T47D (cell line): ENCODE results near the gene SLC22A4.
A peak's percentile ranks its signal among the peaks of the same experiment; 100 is the strongest.

Experiments used
- DNase-seq, 2 experiments: peaks; one replicate each; pipeline versions ENCODE4 v3.0.0 to v3.0.0-alpha.2; 2011 to 2012; ENCODE audit warnings: low read depth in 1 of 2, low spot score in 1 of 2
- JUND ChIP-seq: IDR thresholded peaks from 2 replicates; pipeline ENCODE4 v1.6.1; 2012; ENCODE audit warnings: low read depth
- in situ Hi-C: cut with HindIII; loops from 2 replicates; pipeline ENCODE4 v1.10.0; 2016; ENCODE audit warnings: low sequenced_read_pairs, low pct_unique_long_range_greater_than_20kb

SLC22A4 gene

DNA sequence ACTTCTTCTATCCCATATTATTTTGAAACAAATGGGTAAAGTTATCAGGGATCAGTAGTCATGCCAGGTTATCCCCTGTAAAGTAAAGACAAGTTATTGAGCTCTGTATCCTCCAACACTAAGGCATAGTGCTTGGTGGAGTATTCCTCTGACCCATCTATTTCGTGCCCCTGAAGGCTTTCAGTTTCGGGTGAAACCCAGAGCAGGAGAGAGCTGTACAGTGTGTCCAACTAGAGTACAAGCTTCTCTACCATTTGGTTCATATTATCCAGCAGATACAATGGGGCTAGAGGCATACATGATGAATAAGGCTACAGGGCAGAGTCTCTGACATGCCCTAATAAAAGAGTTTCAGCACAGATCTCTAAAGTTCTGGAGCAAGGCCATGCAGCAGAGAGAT lies 3.2 kb upstream of the SLC22A4 start:
- TF ChIP-seq JUND, result no peak
- in situ Hi-C loops, result no loop called here
- DNase-seq, result no peak

DNA sequence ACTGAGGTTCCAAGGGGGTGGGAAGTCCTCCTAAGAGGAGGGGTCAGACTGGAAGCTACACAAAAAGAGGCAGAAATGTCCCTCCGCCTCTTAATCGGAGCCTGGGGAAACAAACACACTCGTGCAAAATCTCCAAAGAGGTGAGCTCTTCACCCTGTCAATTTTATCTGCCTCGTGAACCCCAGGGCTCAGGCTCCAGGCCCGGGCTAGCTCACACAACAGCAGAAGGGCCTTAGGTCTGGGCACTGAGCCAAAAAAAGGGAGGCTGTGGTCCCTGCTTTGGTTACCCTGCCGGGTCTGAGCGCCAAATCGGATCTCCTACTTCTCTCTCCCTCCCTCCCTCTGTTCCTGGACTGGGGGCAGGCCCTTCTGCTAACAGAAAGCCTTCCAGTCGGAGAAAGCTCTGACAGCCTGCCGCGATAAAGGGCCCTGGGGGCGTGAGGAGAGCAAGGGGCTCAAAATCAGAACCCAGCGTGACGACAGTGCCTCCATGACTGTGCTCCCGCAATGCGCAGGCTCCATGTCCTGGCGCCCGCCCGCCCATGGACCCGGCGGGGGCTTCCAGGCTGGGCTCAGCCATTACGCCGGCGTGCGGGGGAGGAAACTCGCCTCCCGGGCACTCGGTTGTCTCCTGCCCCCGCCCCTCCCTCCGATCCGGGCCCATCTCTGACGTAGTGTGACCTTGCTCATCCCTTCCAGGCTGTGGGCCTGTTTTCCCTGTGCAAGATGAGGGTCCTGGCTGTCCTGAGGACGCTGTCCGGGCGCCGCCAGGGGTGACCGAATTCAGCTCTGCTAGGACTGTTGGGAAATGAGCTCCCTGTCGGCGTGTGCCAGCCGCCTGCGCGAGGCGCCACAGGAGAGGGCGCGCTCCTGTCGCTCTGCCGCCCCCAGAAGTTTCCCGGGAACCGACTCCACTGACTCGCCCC lies 865 bp upstream of the SLC22A4 start:
- peak; percentile 69 to 74 for DNase-seq
- no peak for TF ChIP-seq JUND
- in situ Hi-C loops, result no loop called here

DNA sequence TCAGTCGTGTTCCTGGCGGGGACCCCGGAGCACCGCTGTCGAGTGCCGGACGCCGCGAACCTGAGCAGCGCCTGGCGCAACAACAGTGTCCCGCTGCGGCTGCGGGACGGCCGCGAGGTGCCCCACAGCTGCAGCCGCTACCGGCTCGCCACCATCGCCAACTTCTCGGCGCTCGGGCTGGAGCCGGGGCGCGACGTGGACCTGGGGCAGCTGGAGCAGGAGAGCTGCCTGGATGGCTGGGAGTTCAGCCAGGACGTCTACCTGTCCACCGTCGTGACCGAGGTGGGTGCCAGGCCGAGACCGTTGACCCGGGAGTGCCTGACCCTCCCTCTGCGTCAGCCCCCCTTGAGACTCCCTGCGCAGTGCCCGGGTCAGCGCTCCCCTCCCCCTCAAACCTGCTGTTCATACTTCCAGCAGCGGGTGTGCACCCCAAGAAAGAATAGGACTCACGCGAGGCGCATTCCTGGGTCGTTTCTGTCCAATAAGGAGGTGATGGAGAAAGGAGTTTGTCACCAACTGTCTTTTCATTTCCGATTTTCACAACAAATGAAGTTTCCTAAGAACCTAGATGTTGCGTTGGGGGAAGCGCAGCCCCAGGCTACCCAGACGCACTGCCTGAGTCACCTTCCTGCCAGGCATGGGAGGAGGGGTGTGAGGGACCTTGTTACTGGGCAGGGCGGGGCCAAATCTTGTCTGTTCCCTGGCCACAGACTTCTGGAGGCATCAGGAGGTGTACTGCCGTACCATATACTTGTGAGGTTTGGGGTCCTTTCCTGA lies 722 bp downstream of the SLC22A4 start:
- in situ Hi-C loops, result no loop called here
- no peak for DNase-seq
- no peak for TF ChIP-seq JUND

DNA sequence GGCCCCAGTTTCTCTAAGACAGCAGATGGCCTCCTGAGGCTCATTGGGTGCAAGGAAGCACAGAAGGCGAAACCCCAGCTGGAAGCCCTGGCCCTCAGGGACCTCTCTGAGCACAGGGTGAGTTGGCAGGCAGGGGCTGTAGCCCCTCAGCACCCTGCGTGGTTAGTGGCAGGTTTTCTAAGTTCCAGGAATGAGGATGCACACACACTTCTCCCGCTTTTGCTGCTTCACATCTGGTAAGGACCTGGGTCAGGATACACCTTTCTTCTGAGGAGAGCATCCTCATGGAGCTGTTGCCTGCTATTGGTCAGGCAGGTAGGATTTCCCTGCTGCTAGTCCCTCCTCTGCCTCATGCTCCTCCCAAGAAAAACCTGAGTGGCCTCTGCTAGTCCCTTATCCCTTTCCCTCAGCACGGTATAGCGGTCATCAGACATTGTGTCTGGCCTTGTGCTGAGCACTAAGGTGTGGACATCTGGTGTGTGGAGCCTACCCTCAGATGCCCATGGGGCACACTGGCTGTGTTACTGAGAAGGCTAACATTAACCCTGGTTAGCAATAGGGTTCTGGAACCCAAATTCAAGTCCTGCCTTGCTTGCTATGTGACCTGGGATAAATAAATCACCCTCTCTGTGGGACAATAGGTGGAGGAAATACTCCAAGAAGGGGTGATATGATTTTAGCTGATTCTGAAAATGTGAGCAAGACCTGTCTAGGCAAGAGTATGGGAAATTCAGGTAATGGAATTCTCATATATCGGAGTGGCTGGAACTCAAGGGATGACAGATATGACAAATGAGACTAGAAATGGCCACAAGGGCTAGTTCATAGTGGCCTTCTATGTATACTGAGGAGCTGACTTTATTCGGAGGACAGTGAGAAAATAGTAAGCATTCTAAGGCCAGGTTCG lies 1.6 kb downstream of the SLC22A4 start:
- in situ Hi-C loops, result no loop called here
- no peak for DNase-seq
- TF ChIP-seq JUND, result no peak

DNA sequence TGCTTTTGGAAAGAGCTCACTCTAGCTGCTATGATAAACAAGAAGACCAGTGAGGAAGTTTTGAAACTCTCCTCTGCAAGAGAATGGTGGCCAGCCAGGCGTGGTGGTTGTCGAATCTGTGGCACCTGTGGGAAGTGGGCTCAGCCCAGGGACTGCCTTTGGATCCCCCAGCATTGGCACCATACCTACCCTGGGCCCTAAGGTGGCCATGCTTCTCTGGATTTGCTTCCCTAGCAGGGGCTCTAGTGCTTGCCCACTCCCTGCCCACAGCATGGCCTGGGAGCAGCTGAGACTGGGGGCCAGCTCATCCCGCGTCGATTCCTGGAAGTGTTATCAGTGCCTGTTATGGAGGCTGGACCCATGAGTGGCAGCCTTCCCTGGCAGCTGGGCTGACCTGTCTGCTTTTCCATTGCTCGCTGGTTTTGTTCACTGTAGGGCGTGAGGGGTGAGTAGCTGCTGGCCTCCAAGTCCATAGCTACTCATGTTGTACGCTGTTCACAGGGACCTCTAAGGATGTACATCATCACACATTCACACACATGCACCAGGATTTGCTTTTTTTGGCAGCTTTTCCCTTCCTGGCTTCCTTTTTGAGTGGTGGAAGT lies 2.3 kb downstream of the SLC22A4 start:
- in situ Hi-C loops, result no loop called here
- DNase-seq, result no peak

DNA sequence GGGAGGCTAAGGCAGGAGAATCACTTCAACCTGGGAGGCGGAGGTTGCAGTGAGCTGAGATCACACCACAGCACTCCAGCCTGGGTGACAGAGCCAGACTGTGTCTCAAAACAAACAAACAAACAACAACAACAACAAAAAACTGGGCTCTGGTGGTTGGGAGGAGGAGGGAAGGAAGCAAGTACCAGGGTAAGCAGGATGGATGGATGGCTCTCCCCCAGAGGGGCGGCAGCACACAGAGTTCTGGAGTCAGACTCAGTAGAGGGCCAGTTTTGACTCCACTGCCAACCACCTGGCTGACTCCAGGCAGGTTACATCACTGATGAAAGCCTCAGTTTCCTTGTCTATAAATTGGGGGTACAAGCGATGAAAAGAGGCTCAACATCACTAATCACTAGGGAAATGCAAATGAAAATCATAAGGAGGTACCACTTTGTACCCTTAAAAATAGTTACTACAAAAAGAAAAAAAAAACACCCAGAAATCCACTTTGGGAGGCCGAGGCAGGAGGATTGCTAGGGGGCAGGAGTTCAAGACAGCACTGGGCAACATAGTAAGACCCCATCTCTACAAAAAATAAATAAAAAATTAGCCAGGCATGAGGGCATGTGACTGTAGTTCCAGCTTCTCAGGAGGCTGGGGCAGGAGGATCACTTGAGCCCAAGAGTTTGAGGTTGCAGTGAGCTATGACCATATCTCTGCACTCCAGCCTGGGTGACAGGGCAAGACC lies 3.2 kb downstream of the SLC22A4 start:
- DNase-seq, result no peak
- in situ Hi-C loops, result no loop called here
- TF ChIP-seq JUND, result no peak

More for the DNA sequence above, 2.3 kb downstream of the SLC22A4 start:
- no peak for TF ChIP-seq JUND

DNA sequence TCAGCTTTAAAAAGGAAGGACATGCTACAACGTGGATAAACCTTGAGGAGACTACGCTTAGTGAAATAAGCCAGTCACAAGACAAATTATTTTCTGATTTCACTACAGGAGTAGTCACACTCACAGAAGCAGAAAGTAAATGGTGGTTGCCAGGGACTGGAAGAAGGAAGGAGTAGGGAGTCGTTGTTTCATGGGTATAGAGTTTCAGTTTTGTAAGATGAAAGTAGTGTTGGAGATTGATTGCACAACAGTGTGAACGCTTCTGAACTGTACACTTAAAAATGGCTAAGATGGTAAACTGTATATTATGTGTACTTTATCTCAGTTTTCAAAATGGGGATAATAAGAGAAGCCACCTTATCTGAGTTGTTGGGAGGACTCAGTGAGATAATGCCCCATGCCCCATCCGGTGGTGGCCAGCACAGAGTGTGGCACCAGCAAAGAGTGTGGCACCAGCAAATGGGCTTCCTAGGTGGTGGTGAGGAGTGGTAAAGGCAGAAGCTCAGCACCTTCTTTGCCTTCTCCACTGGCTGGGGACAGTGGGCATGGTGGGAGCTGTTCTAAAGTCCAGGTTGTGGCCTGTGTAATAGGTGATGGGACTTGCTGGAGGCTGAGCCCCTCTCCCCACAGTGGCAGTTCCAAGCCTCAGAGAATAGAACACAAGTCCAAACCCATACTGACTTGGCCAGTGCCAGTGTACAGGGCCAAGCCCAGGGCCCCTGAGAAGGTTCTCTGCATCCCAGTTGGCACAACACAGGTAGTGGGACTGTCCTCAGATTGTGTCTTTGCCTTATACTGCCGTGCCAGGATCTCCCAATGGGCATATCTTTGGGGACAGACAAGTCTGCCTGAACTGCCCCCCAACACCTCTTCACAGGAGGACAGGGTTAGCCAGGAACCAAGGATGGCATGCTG lies 4.4 kb downstream of the SLC22A4 start:
- in situ Hi-C loops, result no loop called here
- no peak for TF ChIP-seq JUND
- no peak for DNase-seq

DNA sequence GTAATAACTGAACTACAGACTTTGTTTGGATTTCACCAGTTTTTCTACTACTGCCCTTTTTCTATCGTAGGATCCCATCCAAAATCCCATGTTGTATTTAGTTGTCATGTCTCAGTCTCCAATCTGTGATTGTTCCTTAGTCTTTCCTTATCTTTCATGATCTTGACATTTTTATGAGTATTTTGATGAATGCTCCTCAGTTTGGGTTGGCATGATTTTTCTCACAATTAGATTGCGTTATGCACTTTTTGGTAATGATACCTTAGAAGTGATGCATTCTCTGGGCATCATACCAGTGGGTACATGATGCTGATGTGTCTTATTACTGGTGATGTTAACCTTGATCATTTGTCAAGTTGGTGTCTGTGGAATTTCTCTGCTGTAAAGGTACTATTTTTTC lies 5.7 kb downstream of the SLC22A4 start:
- no peak for TF ChIP-seq JUND
- no peak for DNase-seq
- in situ Hi-C loops, result no loop called here

DNA sequence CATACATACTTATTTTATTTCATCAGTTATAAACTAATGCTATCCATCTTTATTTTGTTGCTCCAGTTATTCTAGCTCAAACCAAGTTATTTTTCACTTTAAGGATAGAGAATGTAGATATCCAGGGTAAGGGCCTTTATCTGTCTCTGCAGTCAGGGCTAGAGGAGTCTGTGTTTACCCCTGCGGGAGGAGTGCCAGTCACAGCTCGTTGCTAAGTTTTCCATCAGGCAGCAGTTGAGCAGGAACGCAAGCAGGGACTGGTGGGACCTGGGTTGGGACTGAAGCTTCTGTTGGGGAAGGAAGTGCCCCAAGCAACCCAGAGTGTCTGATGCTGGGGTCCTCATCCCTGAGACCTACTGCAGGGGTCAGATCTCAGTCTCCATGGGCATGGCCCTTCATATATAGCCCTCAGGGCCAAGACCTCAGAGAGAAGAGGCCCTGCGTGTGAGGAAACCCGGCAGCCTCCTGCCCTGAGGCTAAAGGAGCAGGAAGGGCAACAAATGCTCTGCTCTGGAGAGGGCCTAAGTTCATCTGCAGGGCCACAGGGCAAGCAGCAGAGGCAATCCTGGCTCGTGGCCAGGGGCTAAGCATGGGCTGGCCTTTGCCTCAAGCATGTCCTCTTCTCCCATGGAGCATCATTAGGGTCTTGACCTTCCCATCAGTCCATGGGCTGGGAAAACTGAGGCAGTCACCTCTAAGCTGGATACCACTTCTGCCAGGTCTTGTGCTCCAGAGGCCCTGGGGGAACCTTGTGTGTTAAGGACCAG lies 6.6 kb downstream of the SLC22A4 start:
- no peak for TF ChIP-seq JUND
- no peak for DNase-seq

More for the DNA sequence above, 6.6 kb downstream of the SLC22A4 start:
- in situ Hi-C loops, result no loop called here
